Left lung (tissue), 10 donors: ENCODE results near the gene MCF2L2. TPM values are rescaled to one million over a fixed set of nuclear protein-coding genes. Genes with fewer than 3 reads are reported as not detected.
A peak's percentile ranks its signal among the peaks of the same experiment; 100 is the strongest.

ENCODE experiments used
- ATAC-seq: fragments of 200-7000 bp; cut with Tn5 transposase; one replicate; pipeline ENCODE4 v1.9.1; 2020; ENCODE audit warnings: moderate library complexity
- DNase-seq, 4 donors: peaks; one replicate each; pipeline ENCODE4 v3.0.0-alpha.2; 2013 to 2020
- H3K27ac ChIP-seq, 2 donors: fragments of 200-600 bp; sonication (generic) in 1 of 2; one replicate each; pipeline versions ENCODE4 v1.5.0 to v1.8.0; 2020 to 2021
- H3K27me3 ChIP-seq, 2 donors: fragments of 200-600 bp; sonication (generic) in 1 of 2; one replicate each; pipeline versions ENCODE4 v1.5.0 to v1.8.0; 2020 to 2021
- H3K36me3 ChIP-seq, 2 donors: fragments of 200-600 bp; sonication (generic) in 1 of 2; one replicate each; pipeline versions ENCODE4 v1.5.0 to v1.8.0; 2020 to 2021
- H3K4me1 ChIP-seq, 2 donors: fragments of 200-600 bp; one replicate each; pipeline ENCODE4 v1.8.0; 2021
- H3K4me3 ChIP-seq, 2 donors: fragments of 200-600 bp; sonication (generic) in 1 of 2; one replicate each; pipeline versions ENCODE4 v1.5.0 to v1.8.0; 2020 to 2021; ENCODE audit warnings: mild to moderate bottlenecking in 1 of 2
- H3K9me3 ChIP-seq, 2 donors: fragments of 200-600 bp; sonication (generic) in 1 of 2; one replicate each; pipeline versions ENCODE4 v1.5.0 to v1.8.0; 2020 to 2021
- CTCF ChIP-seq, 2 donors: fragments of 200-600 bp; sonication (generic) in 1 of 2; IDR thresholded peaks; one replicate each; pipeline versions ENCODE4 v1.5.0 to v1.8.0; 2021; ENCODE audit warnings: antibody characterized with exemption in 2 of 2
- intact Hi-C, 2 donors: fragments of 100-400 bp; cut with DNase I; formaldehyde crosslinking; loops; one replicate each; pipeline versions ENCODE4 v1.11.2 to v1.14.2; 2022
- polyA plus RNA-seq, 6 donors: library from polyadenylated mRNA; unstranded; fragments of 120-200 nt; gene quantifications; one replicate each; pipeline ENCODE4 v1.2.1, GENCODE V29; 2013; ENCODE audit not compliant: insufficient read length in 6 of 6
- total RNA-seq, 2 donors: library from RNA; stranded (reverse); fragmentation: NEBNext Ultra II Directional; extraction: Animal tissue kit (Norgen Biotek cat#: 25700); gene quantifications; one replicate each; pipeline ENCODE4 v1.2.1, GENCODE V29; 2021
- donor health status: DM: no; HTN: yes; CAD: no.
- donor health status: DM: no; HTN: no; CAD: no.

MCF2L2 gene
- total and polyA plus RNA-seq, 8 donors: 0.41 to 3.5 (median 2.2) TPM

GRCh38 chr3:183188895-183189462 is 239.4 kb downstream of the MCF2L2 start:
- intact Hi-C loops: loop anchor here in 1 of 2 donors (10.0 kb wide), 1 partner anchor 196 kb away; no protein-coding TSS in a partner anchor
- DNase-seq: peak in 1 of 4 donors; percentile 33
- peak; percentile 51 for ATAC-seq

GRCh38 chr3:183185696-183186095 is 242.7 kb downstream of the MCF2L2 start:
- Histone ChIP-seq H3K4me3 (no peak overlapping the region), H3K27me3 (peaks cover 0 to 7% of the 10 kb centered on the region in 2 donors), H3K9me3 (no peaks in the 10 kb centered on the region), H3K27ac (peak overlapping the region in 1 of 2 donors; percentile 34), H3K4me1 (peaks cover 7 to 18% of the 10 kb centered on the region in 2 donors), H3K36me3 (no peaks in the 10 kb centered on the region)
- DNase-seq: no peak
- no peak for ATAC-seq
- TF ChIP-seq CTCF (IDR thresholded peaks at IDR 0.05): no peak
- intact Hi-C loops: loop anchor here in 1 of 2 donors (10.0 kb wide), 1 partner anchor 199 kb away; no protein-coding TSS in a partner anchor

More at GRCh38 chr3:183188895-183189462, 239.4 kb downstream of the MCF2L2 start:
- Histone ChIP-seq H3K4me1 (peaks cover 7 to 18% of the 10 kb centered on the region in 2 donors), H3K4me3 (no peak overlapping the region), H3K9me3 (no peaks in the 10 kb centered on the region), H3K36me3 (no peaks in the 10 kb centered on the region), H3K27me3 (no peaks in the 10 kb centered on the region), H3K27ac (no peak overlapping the region)
- peak in 1 of 2 donors; percentile 30 for TF ChIP-seq CTCF (IDR thresholded peaks at IDR 0.05)

GRCh38 chr3:183182732-183183610 is 245.4 kb downstream of the MCF2L2 start:
- ATAC-seq (no peak), DNase-seq (no peak)
- intact Hi-C loops: loop anchor here in 1 of 2 donors (10.0 kb wide), 1 partner anchor 202 kb away; no protein-coding TSS in a partner anchor
- Histone ChIP-seq H3K36me3 (no peaks in the 10 kb centered on the region), H3K4me1 (peaks cover 7 to 38% of the 10 kb centered on the region in 2 donors), H3K27ac (no peak overlapping the region), H3K9me3 (no peaks in the 10 kb centered on the region), H3K4me3 (no peak overlapping the region), H3K27me3 (peaks cover 8 to 34% of the 10 kb centered on the region in 2 donors)
- no peak for TF ChIP-seq CTCF (IDR thresholded peaks at IDR 0.05)

DNA sequence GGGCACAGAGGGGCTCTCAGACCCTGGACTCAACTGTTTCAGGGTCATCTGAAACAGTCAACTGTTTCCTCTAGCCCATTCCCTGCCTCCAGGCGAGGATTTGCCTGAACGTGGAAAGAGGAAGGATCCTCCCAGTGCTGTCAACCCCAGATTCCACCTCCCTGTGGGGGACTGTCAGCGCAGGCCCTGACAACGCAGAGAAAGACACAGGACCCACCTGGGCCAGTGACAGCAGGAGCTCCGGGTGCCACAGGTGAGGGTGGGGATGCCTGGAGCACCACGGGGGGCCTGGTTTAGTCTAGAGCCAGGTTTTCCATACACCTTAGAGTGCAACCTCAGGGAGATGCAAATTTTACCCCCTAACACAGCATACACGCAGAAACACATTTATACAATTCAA is 246.3 kb downstream of the MCF2L2 start:
- DNase-seq (no peak), ATAC-seq (no peak)
- no peak overlapping the region for H3K4me3 ChIP-seq
- no peaks in the 10 kb centered on the region for H3K36me3 ChIP-seq
- H3K27me3 ChIP-seq: peaks cover 8 to 43% of the 10 kb centered on the region in 2 donors
- intact Hi-C loops: loop anchor here in 1 of 2 donors (10.0 kb wide), 1 partner anchor 203 kb away; no protein-coding TSS in a partner anchor
- no peak for TF ChIP-seq CTCF (IDR thresholded peaks at IDR 0.05)
- peaks cover 7 to 38% of the 10 kb centered on the region in 2 donors for H3K4me1 ChIP-seq
- no peaks in the 10 kb centered on the region for H3K9me3 ChIP-seq
- no peak overlapping the region for H3K27ac ChIP-seq

DNA sequence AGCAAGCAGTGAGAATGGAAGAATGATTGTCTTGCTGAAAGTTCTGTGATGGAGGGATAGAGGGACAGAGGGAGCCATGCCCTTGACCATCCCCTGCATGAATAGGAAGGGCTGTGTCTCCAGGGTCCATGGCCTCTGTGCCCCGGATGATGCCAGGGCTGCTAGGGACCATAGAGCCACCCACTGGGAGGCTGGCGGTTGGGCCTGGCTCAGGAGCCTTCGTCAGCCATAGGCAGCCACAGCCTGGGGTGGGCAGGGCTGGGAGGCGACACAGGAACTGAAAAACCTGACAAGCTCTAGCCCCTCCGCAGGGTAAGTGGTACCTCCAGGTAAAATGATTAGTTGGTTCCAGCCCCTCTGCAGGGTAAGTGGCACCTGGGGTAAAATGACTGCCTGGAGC is 246.8 kb downstream of the MCF2L2 start:
- DNase-seq: no peak
- Histone ChIP-seq H3K27me3 (peaks cover 8 to 48% of the 10 kb centered on the region in 2 donors), H3K9me3 (no peaks in the 10 kb centered on the region), H3K36me3 (no peaks in the 10 kb centered on the region), H3K4me3 (no peak overlapping the region), H3K4me1 (peaks cover 7 to 38% of the 10 kb centered on the region in 2 donors), H3K27ac (no peak overlapping the region)
- no peak for TF ChIP-seq CTCF (IDR thresholded peaks at IDR 0.05)
- ATAC-seq: no peak
- intact Hi-C loops: loop anchor here in 1 of 2 donors (10.0 kb wide), 1 partner anchor 203 kb away; no protein-coding TSS in a partner anchor
